Measurements from ENCODE around the gene PPP1R13B. TPM values are rescaled to one million over a fixed set of nuclear protein-coding genes. Genes with fewer than 3 reads are reported as not detected.
"Not testable (repeated sequence)": the region's sequence is repeated elsewhere in the genome, so short reads cannot be mapped to it uniquely, and the experiment has no call there.

Gene PPP1R13B
- total RNA-seq, 1 donor from 2014 or later = 107 TPM

GRCh38 chr14:103700753-103701490, 146.5 kb downstream of the PPP1R13B start:
- ATAC-seq (ENCODE audit: poor library complexity) (peak; percentile 26), DNase-seq (peak; percentile 64)
- intact Hi-C loops (cut with DNase I) = no loop called here

- peak; percentile 66 for ATAC-seq (ENCODE audit: poor library complexity)
- intact Hi-C loops (cut with DNase I) = loop anchor here (10.0 kb wide), 1 partner anchor 125 kb away; no protein-coding TSS in a partner anchor
- DNase-seq = peak; percentile 72
These were observed 147.2 kb downstream of the PPP1R13B start for GRCh38 chr14:103699901-103700752.

GRCh38 chr14:103699261-103699661, 148.1 kb downstream of the PPP1R13B start:
- no peak for ATAC-seq (ENCODE audit: poor library complexity)
- intact Hi-C loops (cut with DNase I) = loop anchor here (10.0 kb wide), 1 partner anchor 124 kb away; no protein-coding TSS in a partner anchor
- peak; percentile 40 for DNase-seq

- intact Hi-C loops (cut with DNase I) = loop anchor here (10.0 kb wide), 1 partner anchor 124 kb away; no protein-coding TSS in a partner anchor
- ATAC-seq (ENCODE audit: poor library complexity) = no peak
- DNase-seq = peak; percentile 39
These were observed 148.8 kb downstream of the PPP1R13B start for GRCh38 chr14:103698380-103699260.

- no peak for DNase-seq
These were observed 149.6 kb downstream of the PPP1R13B start for GRCh38 chr14:103697603-103698379.

GRCh38 chr14:103697206-103697602, 150.2 kb downstream of the PPP1R13B start:
- ATAC-seq (ENCODE audit: poor library complexity) = no peak
- intact Hi-C loops (cut with DNase I) = loop anchor here (10.0 kb wide), 1 partner anchor 122 kb away; no protein-coding TSS in a partner anchor
- DNase-seq = no peak

More at GRCh38 chr14:103697603-103698379, 149.6 kb downstream of the PPP1R13B start:
- intact Hi-C loops (cut with DNase I) = loop anchor here (10.0 kb wide), 1 partner anchor 123 kb away; no protein-coding TSS in a partner anchor
- no peak for ATAC-seq (ENCODE audit: poor library complexity)

- DNase-seq (peak; percentile 74), ATAC-seq (ENCODE audit: poor library complexity) (peak; percentile 44)
- intact Hi-C loops (cut with DNase I) = loop anchor here (10.0 kb wide), 1 partner anchor 122 kb away; no protein-coding TSS in a partner anchor
These were observed 150.8 kb downstream of the PPP1R13B start for GRCh38 chr14:103696466-103697071.

- ATAC-seq (ENCODE audit: poor library complexity) (no peak), DNase-seq (no peak)
- intact Hi-C loops (cut with DNase I) = loop anchor here (10.0 kb wide), 1 partner anchor 121 kb away; no protein-coding TSS in a partner anchor
These were observed 151.3 kb downstream of the PPP1R13B start for GRCh38 chr14:103696070-103696402.

GRCh38 chr14:103695296-103696069, 151.9 kb downstream of the PPP1R13B start:
- intact Hi-C loops (cut with DNase I) = loop anchor here (10.0 kb wide), 1 partner anchor 121 kb away; no protein-coding TSS in a partner anchor
- no peak for ATAC-seq (ENCODE audit: poor library complexity)
- no peak for DNase-seq

GRCh38 chr14:103694572-103695026, 152.8 kb downstream of the PPP1R13B start:
- no peak for DNase-seq
- ATAC-seq (ENCODE audit: poor library complexity) = no peak
- intact Hi-C loops (cut with DNase I) = loop anchor here (10.0 kb wide), 1 partner anchor 120 kb away; no protein-coding TSS in a partner anchor

GRCh38 chr14:103693515-103693914, 153.9 kb downstream of the PPP1R13B start:
- DNase-seq (no peak), ATAC-seq (ENCODE audit: poor library complexity) (no peak)
- intact Hi-C loops (cut with DNase I) = loop anchor here (10.0 kb wide), 1 partner anchor 119 kb away; no protein-coding TSS in a partner anchor

GRCh38 chr14:103692871-103693270, 154.5 kb downstream of the PPP1R13B start:
- intact Hi-C loops (cut with DNase I) = loop anchor here (10.0 kb wide), 1 partner anchor 118 kb away; no protein-coding TSS in a partner anchor
- DNase-seq (no peak), ATAC-seq (ENCODE audit: poor library complexity) (no peak)

GRCh38 chr14:103692159-103692558, 155.2 kb downstream of the PPP1R13B start:
- intact Hi-C loops (cut with DNase I) = loop anchor here (10.0 kb wide), 1 partner anchor 117 kb away; no protein-coding TSS in a partner anchor
- DNase-seq (no peak), ATAC-seq (ENCODE audit: poor library complexity) (no peak)

GRCh38 chr14:103691655-103692054, 155.7 kb downstream of the PPP1R13B start:
- ATAC-seq (ENCODE audit: poor library complexity); DNase-seq: not testable (repeated sequence)
- intact Hi-C loops (cut with DNase I) = loop anchor here (10.0 kb wide), 1 partner anchor 117 kb away; no protein-coding TSS in a partner anchor

GRCh38 chr14:103690332-103690731, 157.0 kb downstream of the PPP1R13B start:
- DNase-seq (no peak), ATAC-seq (ENCODE audit: poor library complexity) (no peak)
- intact Hi-C loops (cut with DNase I) = loop anchor here (10.0 kb wide), 1 partner anchor 116 kb away; no protein-coding TSS in a partner anchor
